NT2/D1 (cell line): Measurements from ENCODE around the gene MED12.

ENCODE experiments used
- DNase-seq: peaks from one replicate; pipeline ENCODE4 v3.0.0-alpha.2; 2011; ENCODE audit warnings: low read depth, low spot score
- H3K27me3 ChIP-seq: 2 replicates; pipeline ENCODE4 v1.6.0; 2011; ENCODE audit warnings: mild to moderate bottlenecking; ENCODE audit not compliant: insufficient read length, insufficient read depth
- H3K36me3 ChIP-seq: 2 replicates; pipeline ENCODE4 v1.6.1; 2011; ENCODE audit warnings: mild to moderate bottlenecking, low read length, mixed read lengths; ENCODE audit not compliant: insufficient read depth, insufficient read length
- H3K4me1 ChIP-seq: 2 replicates; pipeline ENCODE4 v1.5.1; 2011; ENCODE audit not compliant: insufficient read depth, insufficient read length
- H3K4me3 ChIP-seq: 2 replicates; pipeline ENCODE4 v1.5.1; 2011; ENCODE audit warnings: low read depth; ENCODE audit not compliant: insufficient read length
- H3K9ac ChIP-seq: 2 replicates; pipeline ENCODE4 v1.6.0; 2011; ENCODE audit warnings: low read depth; ENCODE audit not compliant: insufficient read length
- H3K9me3 ChIP-seq: 2 replicates; pipeline ENCODE4 v1.5.1; 2011; ENCODE audit warnings: mild to moderate bottlenecking, low read length; ENCODE audit not compliant: insufficient read depth
- SUZ12 ChIP-seq: IDR thresholded peaks from 2 replicates; pipeline ENCODE4 v1.6.1; 2011; ENCODE audit not compliant: insufficient read length, insufficient read depth; ENCODE audit errors: extremely low read depth
- YY1 ChIP-seq: IDR thresholded peaks from 2 replicates; pipeline ENCODE4 v1.6.1; 2011; ENCODE audit not compliant: insufficient read length, insufficient read depth
- ZNF274 ChIP-seq: IDR thresholded peaks from 2 replicates; pipeline ENCODE4 v1.6.1; 2011; ENCODE audit warnings: mild to moderate bottlenecking, low read depth, low read length

MED12 gene

GRCh38 chrX:71095033-71095432, 23.4 kb upstream of the MED12 start:
- Histone ChIP-seq H3K36me3 (no peaks in the 10 kb centered on the region), H3K9me3 (no peaks in the 10 kb centered on the region), H3K9ac (peak overlapping the region; percentile 76), H3K4me1 (peaks cover 12% of the 10 kb centered on the region), H3K4me3 (peak overlapping the region; percentile 69), H3K27me3 (peaks cover 11% of the 10 kb centered on the region)
- no peak for DNase-seq
- TF ChIP-seq YY1 = no peak
- no peak for TF ChIP-seq SUZ12
- no peak for TF ChIP-seq ZNF274

DNA sequence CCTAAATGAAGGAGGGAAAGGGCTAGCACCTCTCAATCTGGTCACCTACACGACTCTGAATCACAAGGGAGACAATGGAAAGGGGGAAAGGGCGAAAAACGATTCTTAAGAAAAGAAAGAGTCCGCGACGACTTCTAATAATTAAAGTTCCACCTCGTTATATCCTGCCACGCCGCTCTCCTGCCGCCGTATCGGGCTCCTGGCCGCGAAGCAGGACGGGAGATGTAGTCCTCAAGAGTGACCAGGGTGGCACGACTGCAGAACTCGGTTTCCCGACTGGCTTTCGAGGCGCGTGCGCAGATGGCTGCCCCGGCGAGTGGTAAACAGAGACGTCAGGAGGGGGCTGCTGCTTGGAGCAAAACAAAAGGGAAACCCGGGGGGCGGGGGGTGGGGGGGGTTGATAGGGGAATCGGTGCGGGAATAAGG, 22.8 kb upstream of the MED12 start, which contains the start of gene FOXO4:
Gene FOXO4, plus strand, starts transcription at position 297 of the 426 bp plus-strand sequence. CDS start 678 bp downstream, outside the sequence.
- Histone ChIP-seq H3K4me1 (peaks cover 14% of the 10 kb centered on the region), H3K9me3 (no peaks in the 10 kb centered on the region), H3K27me3 (peaks cover 11% of the 10 kb centered on the region), H3K9ac (peak within 1 kb of the TSS; percentile 88), H3K36me3 (no peaks in the 10 kb centered on the region), H3K4me3 (peak within 1 kb of the TSS; percentile 74)
- DNase-seq = peak; percentile 86
- no peak for TF ChIP-seq SUZ12
- no peak for TF ChIP-seq ZNF274
- TF ChIP-seq YY1 = no peak

DNA sequence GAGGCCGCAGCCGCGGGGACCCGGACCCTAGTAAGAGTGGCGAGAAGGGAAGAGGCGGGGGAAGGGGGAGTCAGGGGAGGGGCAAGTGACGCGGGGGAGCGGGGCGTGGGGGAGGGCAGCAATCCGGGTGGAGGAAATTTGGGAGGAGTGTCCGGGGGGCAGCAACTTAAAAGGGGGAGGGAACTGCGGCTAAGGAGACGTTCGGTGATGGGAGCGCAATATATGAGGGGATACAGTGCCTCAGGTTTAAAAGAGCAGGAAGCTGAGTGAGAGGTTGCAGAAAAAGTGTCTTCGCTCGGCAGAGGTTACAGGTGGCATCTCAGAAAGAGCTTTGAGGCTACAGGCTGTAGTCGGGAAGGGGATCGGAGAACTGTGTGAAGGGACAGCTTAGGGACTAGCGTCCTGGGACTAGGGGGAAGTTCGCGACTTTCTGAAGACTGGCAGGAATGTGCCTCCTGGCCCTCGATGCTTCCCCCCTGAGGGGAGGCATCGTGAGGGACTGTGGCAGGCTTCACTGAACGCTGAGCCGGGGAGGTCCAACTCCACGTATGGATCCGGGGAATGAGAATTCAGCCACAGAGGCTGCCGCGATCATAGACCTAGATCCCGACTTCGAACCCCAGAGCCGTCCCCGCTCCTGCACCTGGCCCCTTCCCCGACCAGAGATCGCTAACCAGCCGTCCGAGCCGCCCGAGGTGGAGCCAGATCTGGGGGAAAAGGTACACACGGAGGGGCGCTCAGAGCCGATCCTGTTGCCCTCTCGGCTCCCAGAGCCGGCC, 22.2 kb upstream of the MED12 start:
- H3K4me1 ChIP-seq = peaks cover 19% of the 10 kb centered on the region
- TF ChIP-seq ZNF274 (no peak), SUZ12 (no peak), YY1 (no peak)
- no peaks in the 10 kb centered on the region for H3K9me3 ChIP-seq
- peak; percentile 25 for DNase-seq
- peak overlapping the region; percentile 74 for H3K4me3 ChIP-seq
- peaks cover 3% of the 10 kb centered on the region for H3K36me3 ChIP-seq
- peaks cover 11% of the 10 kb centered on the region for H3K27me3 ChIP-seq
- H3K9ac ChIP-seq = peak overlapping the region; percentile 88

DNA sequence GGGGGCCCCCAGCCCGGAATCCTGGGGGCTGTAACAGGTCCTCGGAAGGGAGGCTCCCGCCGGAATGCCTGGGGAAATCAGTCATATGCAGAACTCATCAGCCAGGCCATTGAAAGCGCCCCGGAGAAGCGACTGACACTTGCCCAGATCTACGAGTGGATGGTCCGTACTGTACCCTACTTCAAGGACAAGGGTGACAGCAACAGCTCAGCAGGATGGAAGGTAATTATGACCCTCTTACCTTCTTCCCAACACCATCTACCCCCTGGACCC, 21.7 kb upstream of the MED12 start:
- Histone ChIP-seq H3K9ac (peak overlapping the region; percentile 88), H3K9me3 (no peaks in the 10 kb centered on the region), H3K36me3 (peaks cover 7% of the 10 kb centered on the region), H3K27me3 (peaks cover 11% of the 10 kb centered on the region), H3K4me1 (peaks cover 21% of the 10 kb centered on the region), H3K4me3 (peak overlapping the region; percentile 74)
- no peak for DNase-seq
- TF ChIP-seq SUZ12 (no peak), ZNF274 (no peak), YY1 (no peak)

- H3K4me3 ChIP-seq = no peak overlapping the region
- TF ChIP-seq ZNF274 (no peak), SUZ12 (no peak), YY1 (no peak)
- H3K27me3 ChIP-seq = peaks cover 11% of the 10 kb centered on the region
- H3K36me3 ChIP-seq = peaks cover 10% of the 10 kb centered on the region
- H3K4me1 ChIP-seq = peaks cover 21% of the 10 kb centered on the region
- H3K9me3 ChIP-seq = no peaks in the 10 kb centered on the region
- DNase-seq = no peak
- H3K9ac ChIP-seq = no peak overlapping the region
Measured at GRCh38 chrX:71098302-71098701, 20.1 kb upstream of the MED12 start.

DNA sequence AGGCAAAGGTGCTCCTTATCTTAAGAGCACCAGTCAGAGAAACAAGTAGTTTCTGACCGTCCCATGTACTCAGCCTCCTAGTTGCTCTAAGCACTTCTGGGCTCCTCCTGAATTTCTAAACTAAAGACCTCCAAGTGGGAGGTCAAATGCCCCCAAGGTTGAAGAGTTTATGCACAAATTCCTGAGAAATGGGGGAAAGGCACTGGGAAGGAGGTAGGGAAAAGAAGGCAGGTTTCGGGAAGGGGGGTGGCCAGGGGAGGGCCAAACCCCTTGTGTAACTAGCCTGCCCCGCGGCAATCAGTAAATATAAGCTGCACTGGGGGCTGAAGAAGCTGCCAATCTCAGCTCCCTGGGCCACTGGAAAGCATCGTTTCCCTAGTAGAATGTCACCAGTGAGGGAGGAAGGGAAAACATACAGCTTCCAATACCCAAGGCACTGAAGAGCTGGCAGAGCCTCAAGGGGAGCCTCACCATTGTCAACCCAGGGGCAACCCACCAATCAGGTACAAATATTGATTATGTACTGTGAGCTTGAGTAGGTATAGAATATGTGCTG, 19.4 kb upstream of the MED12 start:
- Histone ChIP-seq H3K27me3 (peaks cover 11% of the 10 kb centered on the region), H3K36me3 (peaks cover 10% of the 10 kb centered on the region), H3K4me1 (peaks cover 21% of the 10 kb centered on the region), H3K4me3 (peak overlapping the region; percentile 28), H3K9ac (peak overlapping the region; percentile 42), H3K9me3 (no peaks in the 10 kb centered on the region)
- DNase-seq = peak; percentile 72
- no peak for TF ChIP-seq SUZ12
- no peak for TF ChIP-seq ZNF274
- no peak for TF ChIP-seq YY1

DNA sequence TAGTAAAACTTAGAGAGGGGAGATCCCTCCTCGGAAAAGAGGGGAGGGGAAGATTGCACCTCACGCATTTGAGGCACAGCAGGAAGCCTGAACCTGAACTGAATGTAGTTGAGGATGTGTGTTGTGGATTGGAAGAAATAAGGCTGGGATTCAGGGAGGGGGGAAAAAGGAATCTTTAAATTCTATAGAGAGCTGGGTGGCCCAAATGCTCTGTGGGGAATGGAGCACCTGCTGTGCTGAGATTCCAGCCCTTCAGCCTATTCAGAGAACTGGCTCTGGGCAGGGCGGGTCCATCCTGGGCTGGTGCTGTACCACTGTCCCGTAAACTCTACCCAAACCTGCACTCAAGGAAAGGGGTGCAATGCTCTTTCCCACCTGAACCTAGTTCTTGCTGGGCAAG, 18.7 kb upstream of the MED12 start:
- H3K9ac ChIP-seq = no peak overlapping the region
- DNase-seq = peak; percentile 57

More for the DNA sequence above, 18.7 kb upstream of the MED12 start:
- TF ChIP-seq YY1 (no peak), ZNF274 (no peak), SUZ12 (no peak)
- H3K9me3 ChIP-seq = no peaks in the 10 kb centered on the region
- H3K4me3 ChIP-seq = peak overlapping the region; percentile 28
- H3K27me3 ChIP-seq = peaks cover 11% of the 10 kb centered on the region
- peaks cover 21% of the 10 kb centered on the region for H3K4me1 ChIP-seq
- H3K36me3 ChIP-seq = peaks cover 10% of the 10 kb centered on the region
